NCI-H82 (cell line): ENCODE results near the gene MFSD6.
"Not testable (repeated sequence)": the region's sequence is repeated elsewhere in the genome, so short reads cannot be mapped to it uniquely, and the experiment has no call there.

Experiments used
- DNase-seq: peaks from one replicate; lab custom pipeline; 2025; lab: John Stamatoyannopoulos, UW

The MFSD6 gene

DNA sequence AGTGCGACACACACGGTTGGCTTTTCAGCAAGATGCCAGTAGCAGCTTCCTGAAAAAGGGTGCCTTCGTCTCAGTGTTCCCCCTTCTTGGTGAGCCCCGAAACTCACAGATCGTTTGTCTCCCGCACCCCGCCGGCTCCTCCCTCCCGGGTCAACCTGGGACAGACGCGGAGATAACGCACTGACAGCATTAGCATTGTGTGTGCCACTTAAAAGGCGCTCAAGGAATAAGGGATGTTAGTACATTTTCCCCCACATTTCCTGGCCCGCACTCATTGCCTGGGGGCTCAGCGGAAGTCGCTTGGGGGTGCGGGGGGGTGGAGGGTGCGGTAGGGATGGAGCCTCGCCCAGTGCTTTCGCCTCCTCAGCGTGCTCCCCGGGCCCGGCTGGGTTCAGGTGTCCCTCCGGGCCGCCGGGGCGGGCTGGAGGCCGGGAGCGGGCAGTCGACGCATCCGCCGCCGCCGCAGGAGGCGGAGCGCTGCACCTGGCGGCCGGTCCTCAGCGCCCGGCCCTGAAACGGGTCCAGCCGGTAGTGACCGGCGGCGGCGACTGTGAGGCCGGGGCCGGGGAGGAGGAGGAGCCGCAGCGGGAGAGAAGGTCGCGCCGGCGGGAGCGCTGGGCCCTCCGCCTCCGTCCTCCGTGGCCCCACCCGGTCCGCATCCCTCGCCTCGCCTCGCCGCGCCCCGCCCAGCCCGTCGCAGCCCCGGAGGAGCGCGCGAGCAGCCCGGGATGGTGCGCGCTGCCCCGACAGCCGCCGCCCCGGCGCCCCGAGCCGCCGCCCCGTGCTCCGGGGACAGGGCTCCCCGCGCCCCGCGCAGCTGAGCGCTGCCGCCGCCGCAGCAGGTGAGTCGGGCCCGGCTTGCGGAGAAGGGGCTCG, at the start of gene MFSD6:
Gene MFSD6, plus strand, starts transcription at position 694 of the 876 bp plus-strand sequence. CDS start 27,675 bp downstream, outside the sequence.
- DNase-seq: peak; percentile 51

- not testable (repeated sequence) for DNase-seq
Measured at GRCh38 chr2:190358655-190359448, 49.3 kb upstream of the MFSD6 start.

GRCh38 chr2:190360561-190360960, 47.6 kb upstream of the MFSD6 start:
- DNase-seq: no peak

- DNase-seq: no peak
Measured at GRCh38 chr2:190360965-190361364, 47.2 kb upstream of the MFSD6 start.

DNA sequence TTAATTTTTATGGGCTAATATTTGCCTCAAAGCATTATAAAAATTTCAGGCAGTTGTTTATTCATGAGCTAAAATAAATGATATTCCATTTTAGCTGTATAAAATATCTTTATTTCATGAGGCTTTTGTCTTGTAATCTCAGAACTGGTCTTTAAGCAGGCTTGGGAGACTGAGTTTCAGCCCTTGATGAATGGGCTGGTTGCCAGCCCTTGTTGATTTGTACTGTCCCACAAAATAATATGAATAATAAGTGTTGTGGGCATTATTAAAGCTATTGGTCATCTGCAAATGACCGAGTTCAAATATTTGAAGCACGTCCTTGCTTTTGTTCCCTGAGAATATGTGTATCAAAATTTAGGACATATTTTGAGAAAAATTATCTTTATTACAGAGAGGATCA, 46.6 kb upstream of the MFSD6 start:
- DNase-seq: no peak

GRCh38 chr2:190362894-190363293, 45.3 kb upstream of the MFSD6 start:
- no peak for DNase-seq

DNA sequence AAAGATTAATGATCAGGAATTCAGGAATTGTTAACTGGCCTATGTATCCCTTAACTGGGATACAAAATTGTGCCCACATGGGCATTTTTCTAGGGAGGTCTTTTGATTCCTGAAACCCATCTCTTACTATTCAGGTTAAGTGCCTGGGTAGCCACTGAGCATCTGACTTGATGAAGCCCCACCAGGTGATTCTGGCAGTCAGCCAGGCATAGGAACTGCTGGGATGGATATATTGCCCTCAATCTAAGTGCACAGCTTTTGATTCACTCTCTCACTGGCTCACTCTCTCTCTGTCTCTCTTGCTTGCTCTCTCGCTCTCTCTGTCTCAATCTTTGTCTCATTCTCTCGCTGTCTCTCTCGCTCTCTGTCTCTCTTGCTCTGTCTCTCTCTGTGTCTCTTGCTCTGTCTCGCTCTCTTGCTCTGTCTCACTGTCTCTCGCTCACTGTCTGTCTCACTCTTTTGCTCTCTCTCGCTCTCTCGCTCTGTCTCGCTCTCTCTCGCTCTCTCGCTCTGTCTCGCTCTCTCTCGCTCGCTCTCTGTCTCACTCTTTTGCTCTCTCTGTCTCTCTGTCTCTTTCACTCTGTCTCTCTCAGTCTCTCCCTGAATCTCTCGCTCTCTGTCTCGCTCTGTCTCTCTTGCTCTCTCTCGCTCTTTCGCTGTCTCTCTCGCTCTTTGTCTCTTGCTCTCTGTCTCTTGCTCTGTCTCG, 42.5 kb upstream of the MFSD6 start:
- DNase-seq: peak; percentile 57

GRCh38 chr2:190366248-190366753, 41.9 kb upstream of the MFSD6 start:
- DNase-seq: no peak

- DNase-seq: no peak
Measured at GRCh38 chr2:190367091-190367490, 41.1 kb upstream of the MFSD6 start.

DNA sequence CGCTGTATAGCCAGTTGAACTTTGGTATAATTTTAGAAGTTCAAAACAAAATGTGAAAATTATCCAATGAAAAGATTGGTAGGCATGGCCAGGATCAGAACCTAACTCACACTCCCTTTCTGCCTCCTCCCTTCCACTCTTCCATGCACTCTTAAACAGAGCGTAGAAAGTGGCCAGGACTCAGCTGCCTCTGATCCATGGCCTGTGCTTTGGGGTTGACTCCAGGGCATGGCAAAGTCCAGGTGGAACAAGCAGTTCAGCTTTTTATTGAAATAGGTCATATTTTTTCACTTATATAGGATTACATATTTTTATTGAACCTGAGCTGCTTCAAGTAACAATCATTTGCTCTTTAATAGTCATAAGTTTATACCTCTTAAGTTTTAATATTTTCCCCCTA, 38.5 kb upstream of the MFSD6 start:
- no peak for DNase-seq

GRCh38 chr2:190376083-190376482, 32.1 kb upstream of the MFSD6 start:
- no peak for DNase-seq

GRCh38 chr2:190376591-190377245, 31.4 kb upstream of the MFSD6 start:
- DNase-seq: no peak

DNA sequence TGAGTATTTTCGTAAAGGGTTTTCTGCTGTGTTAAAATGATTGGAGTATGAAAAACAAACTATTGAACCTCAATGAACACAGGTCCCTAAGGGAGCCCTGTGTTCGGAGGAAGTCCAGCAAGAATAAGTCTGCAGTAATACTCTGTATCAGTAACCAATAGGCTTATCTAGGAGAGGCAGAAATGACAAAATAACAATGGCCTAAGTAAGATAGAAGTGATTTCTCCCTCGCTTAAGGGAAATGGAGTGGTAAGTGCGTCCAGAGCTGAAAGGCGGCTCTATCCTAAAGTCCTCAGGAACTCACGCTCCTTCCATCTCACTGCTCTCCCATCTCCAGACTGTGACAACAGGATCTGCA, 29.3 kb upstream of the MFSD6 start:
- DNase-seq: no peak

- DNase-seq: no peak
Measured at GRCh38 chr2:190379249-190379964, 28.7 kb upstream of the MFSD6 start.

- no peak for DNase-seq
Measured at GRCh38 chr2:190380962-190381412, 27.2 kb upstream of the MFSD6 start.

- DNase-seq: peak; percentile 64
Measured at GRCh38 chr2:190382851-190383250, 25.3 kb upstream of the MFSD6 start.

DNA sequence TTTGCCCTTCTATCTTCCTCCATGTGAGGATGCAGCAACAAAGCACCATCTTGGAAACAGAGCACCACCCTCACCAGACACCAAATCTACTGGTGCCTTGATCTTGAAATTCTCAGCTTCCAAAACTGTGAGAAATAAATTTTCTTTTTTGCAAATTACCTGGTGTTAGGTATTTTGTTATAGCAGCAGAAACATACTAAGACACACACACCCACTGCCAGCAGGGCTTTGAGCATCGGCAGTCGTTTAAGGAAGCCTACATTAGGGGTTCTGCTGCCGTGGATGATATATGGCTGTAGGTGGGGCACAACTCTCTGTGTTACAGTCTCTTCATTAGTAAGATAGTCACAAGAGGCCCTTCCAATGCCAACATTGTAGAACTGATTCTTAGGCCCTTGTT, 20.7 kb upstream of the MFSD6 start:
- no peak for DNase-seq

DNA sequence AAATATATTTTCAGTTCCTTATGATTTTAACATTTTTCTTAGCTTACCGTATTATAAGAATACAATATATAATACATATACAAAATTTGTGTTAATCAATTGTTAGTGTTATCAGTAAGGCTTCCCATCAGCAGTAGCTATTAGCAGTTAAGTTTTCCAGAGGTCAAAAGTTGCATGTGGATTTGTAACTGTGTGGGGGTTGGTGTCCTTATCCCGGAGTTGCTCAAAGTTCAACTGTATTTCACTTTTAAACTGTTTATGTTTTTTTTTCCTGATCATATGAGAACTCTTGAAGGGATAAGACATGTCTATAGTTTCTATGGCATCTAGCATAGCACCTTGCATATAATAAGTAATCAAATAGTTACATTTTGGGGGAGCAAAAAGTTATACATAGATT, 11.9 kb upstream of the MFSD6 start:
- no peak for DNase-seq

DNA sequence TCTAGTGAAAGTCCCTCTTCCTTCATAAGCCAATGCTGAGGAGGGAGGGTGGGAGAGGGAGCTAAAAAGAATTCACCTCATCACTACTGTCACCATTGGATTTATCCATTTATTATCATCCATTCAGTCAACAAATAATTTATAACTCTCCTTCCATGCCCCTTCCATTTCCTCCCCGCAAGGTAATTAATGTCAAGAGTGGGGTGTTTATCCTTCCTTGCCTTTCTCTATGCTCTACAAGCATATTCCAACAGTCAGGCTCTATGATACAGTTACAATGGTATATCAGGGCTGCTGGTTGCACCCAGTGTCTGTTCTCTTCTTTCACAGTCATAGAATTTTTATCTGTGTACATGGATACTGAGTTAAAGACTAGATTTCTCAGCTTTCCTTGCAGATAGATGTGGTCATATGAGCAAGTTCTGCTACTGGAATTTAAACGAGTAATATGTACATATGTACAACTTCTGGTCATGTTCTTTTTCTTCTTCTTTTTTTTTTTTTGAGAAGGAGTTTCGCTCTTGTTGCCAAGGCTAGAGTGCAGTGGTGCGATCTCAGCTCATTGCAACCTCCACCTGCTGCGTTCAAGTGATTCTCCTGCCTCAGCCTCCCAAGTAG, 5.1 kb upstream of the MFSD6 start:
- DNase-seq: no peak

DNA sequence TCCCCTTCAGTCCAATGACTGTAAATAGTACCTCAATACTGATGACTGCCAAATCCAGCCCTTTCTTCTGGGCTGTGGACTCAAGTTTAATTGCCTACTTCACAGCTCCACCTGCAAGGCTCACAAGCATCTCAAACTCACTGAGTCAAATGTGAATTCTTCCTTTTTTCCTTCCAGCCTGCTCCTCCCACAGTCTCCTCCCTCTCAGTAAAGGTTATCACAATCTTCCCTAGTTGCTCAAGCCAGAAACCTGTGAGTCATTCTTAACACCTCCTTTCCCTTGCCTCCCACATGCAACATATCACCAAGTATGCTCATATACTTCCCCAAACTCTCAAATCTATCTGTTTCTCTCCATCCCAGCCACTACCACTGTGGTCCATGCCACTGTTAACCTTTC, 3.7 kb upstream of the MFSD6 start:
- DNase-seq: no peak

DNA sequence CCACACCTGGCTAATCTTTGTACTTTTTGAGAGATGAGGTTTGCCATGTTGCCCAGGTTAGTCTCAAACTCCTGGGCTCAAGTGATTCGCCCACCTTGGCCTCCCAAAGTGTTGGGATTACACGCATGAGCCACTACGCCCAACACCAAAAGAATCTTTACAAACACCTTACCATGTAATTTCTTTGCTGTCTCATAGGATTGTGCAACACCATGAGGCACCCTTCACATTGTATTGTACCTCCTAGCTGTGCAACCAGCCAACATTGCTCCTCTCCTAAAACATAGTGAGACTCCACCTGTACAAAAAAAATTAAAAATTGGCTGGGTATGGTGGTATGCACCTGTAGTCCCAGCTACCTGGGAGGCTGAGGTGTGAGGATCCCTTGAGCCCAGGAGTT, 3.1 kb upstream of the MFSD6 start:
- no peak for DNase-seq
